NCI-H2029 treated with DMSO at 0.1 percent for 48 hours (cell line): ENCODE results near the gene RERE.
"Not testable (repeated sequence)": the region's sequence is repeated elsewhere in the genome, so short reads cannot be mapped to it uniquely, and the experiment has no call there.

ENCODE experiments used
- DNase-seq: peaks from one replicate; lab custom pipeline; 2025; lab: John Stamatoyannopoulos, UW

The RERE gene

DNA sequence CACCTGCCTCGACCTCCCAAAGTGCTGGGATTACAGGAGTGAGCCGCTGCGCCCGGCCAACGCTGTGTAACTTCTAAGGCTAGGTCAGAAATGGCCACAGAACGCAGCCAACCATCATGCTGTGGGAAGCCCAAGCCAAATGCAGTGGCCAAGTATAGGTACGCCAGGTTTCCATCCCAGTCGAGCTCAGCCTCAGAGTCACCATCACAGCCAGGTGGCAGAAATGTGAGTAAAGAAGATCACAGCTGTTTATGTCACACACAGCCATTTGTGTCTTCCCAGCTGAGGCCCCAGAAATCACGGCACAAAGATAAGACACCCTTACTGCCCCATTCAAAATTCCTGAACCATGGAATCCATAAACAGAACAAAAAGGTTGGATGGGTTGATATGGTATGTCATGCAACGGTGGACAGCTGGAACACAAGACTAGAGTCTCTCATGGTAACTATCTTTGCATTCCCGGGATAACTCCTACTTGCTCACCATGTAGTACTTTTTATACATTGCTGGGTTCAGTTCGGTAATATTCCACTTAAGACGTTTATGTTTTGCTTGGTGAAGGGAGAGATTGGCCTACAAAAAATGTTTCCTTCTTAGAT lies 415.2 kb downstream of the RERE start:
- DNase-seq: no peak

DNA sequence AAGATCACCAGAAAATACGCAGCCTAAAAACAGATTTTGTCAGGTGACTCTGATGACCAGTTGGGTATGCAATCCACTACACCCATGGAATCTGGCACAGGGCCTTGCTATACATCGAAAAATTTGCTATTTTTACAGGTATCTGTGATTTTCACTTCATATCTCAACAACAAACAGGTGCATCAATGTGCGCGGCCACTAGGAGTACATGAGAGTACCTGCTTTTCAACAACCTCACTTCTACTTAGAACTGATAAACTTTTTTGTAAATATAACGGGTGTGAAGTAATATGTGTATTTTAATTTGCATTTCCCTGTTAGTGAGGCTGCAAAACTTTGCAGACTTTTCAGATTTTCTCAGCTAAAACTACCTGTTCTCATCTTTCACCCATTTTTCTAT lies 418.8 kb downstream of the RERE start:
- DNase-seq: no peak

DNA sequence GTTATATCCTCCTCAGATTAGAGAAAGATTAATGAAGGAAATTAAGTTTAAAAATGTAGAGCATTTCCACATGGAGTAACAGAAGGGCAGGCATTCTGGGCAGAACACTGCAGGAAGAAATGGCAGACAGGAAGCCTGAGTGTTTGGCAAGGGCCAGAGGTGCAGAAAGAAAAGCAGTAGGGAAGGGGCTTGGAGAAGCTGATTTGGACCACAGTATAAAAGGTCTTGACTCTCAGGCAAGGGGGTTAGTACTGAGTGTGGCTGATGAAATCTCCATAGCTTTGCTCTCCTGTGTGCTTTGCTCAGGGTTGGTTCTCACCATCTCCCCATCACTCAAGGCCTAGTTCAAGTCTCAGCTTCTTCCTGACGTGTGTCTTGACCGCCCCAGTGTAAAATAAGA lies 419.4 kb downstream of the RERE start:
- no peak for DNase-seq

DNA sequence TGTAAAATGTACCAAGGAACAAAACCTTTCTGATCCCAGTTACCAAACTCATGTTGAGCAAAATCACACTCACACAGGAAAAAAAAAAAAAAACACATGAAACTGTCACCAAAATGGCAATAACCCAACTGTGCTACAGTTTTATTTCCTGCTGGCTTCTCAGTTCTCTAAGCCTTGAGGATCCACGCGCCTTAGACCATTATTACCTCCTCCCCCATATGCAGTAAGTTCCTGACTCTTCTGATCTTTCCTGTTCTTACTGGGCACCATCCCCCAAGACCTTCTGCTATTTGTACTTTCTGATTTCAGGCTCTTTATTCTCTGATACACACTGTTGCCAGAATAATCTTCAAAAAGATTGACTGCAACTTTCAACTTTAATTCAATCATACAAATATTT lies 419.9 kb downstream of the RERE start:
- DNase-seq: no peak

DNA sequence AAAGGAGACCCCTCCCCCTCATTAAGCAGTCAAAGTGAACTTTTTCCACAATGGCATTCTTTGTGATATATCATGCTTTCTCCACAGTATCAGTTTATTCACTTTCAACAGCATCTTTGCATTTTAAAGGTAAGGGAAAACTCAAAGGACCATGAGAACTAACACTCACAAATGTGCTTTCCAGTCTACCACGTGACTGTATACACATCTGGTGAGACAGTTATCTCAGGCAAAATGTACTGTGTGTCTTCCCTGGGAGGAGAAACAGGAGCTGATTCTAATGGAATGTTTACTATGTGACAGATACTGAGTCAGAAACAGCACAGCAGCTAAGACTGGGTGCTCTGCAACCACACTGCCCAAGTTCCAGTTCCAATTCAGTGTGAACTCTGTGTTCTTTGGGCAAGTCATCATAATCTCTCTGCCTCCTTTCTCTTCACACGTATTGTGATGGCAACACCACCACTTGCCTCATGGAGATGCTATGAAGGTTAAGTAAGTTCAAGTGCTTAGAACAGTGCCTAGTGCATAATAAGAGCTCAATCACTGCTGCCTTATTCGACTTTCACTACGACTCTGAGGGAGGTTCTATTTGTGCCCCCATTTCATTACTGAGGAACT lies 420.5 kb downstream of the RERE start:
- DNase-seq: no peak

DNA sequence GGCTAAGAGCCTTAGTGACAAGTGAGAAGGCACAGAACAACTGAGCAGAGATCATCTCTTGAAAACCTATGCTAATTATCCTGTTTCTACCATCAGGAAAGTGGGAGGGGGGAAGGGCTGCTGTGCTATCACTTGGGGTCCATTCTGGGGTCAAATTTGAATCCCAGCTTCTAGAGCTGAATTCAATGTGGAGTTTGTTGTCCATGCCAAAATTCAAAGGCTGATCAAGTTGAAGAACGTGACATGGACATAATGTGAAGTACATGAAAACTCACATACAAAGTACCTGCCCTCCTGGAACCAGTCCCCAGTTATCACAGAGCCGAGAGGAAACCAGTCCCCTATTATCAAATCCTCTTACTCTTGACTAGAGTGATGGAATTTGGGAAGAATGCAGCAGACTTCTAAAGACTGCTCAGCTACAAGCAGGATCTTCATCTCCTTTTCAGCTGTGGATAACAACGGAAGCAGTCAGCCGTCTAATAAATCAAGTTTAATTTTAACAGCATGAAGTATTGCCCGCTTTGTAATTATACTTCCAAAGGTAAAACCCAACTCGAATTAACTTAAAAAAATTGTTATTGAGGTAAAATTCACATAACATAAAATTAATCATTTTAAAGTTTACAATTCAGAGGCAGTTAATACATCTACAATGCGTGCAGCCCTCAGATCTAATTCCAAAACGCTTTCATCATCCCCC lies 421.2 kb downstream of the RERE start:
- no peak for DNase-seq

DNA sequence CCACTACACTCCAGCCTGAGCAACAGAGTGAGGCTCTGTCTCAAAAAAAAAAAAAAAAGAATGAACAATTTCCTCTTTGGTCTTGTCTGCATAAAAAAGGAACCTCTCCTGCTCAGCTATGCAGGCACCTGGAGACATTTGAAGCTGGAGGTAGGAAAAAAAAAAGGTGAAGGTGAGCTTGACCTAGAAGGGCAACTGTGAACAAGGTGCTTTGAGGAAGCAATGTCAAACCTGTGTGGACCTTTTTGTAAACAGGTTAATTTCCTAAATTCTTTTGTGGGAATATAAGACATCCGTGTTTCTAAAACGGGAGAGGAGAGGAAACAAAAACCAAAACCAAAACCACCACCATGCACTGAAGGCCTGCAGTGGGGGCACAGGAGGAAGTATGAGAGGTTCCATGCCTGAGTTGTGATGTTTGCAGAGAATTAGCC lies 422.0 kb downstream of the RERE start:
- no peak for DNase-seq

DNA sequence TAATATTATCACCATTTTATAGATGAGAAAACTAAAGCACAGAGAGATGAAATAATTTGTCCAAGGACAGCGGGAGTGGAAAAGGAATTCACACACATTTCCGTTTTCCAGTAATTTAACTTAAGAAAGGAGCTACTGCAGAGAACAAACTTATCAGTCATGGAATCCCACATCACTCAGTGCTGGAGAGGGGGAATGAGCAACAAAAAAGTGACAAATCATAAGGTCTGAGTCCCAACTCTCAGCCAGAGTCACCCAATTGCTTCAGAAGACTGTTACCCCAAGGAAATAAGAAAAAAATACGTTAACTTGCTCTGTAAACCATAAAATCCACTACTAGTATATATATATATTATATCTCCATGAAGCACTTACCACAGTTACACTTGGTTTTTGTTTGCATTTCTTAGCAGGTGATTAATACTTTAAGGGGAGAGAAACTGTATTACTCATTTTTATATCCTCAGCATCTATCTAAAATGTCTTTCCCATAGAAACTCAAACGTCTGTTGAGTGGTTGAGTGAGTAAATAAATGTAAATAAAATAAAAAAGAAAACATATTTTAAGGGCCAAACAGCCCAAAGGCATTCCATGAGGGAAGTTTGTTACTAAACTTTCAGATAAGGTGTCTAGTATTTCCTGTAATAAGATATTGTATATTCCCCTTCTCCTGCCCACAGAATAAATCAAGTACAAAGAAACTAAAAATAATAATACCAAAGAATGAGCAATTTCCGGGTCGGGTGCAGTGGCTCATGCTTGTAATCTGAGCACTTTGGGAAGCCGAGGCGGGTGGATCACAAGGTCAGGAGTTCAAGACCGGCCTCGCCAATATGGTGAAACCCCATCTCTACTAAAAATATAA lies 422.8 kb downstream of the RERE start:
- no peak for DNase-seq

DNA sequence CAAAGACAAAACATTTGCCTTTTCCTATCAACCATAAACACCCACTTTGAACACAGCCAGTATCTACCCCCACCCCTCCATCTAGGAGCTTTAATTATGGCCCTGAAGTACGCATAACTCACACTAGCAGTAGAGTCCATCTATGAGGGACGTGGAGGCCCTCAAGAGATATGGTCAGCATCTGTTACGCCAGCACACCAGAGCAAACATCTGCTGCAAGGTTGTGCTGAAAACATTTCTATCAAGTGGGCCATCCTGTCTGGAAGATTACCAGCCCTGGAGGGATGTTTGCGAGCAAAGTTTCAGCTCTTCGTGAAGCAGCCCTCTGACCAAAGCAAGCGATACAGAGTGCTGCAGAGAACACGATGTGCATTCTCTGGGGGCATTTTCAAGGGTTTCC lies 424.9 kb downstream of the RERE start:
- no peak for DNase-seq

DNA sequence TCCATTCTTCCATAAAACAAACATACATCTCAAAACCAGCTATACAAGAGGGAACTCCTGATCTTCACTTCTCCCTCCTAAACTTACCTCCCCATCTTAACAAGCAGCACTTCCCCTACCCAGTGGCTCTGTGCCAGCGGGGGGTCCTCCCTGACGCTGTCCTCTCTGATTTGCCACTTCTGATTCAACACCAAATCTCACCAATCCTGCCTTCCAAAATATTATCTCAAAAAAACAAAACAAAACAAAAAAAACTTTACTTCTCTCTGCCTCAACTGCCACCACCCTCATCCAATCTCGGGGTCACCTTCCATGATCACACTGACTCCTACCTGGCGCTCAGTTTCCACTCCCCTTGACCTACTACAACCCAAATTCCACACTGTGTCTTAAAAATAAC lies 426.7 kb downstream of the RERE start:
- no peak for DNase-seq

DNA sequence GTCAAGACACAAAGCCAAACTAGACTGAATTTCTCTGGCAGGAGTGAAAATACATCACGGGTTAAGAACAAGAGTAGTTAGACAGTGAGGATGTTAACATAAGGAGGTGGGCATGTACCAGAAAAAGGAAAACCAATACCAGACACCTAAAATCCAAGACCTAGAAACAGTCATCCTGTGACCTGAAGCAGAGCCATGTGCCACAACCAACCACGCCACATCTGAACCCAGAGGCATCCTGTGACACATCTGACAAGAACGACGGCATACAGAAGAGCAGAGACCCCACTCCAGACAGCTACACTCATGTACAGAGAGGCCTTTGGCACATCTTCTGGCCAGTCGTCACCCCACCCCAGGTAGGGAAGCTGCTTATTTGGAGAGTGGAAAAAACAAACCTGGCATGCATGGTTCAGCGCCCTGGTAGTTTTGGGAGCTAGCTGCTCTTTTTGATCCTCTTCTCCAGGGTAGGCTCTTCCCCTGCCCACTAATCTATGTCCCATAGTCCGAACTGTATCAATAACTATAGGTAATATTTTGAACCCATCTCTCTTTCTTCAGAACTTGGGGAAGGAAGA lies 427.4 kb downstream of the RERE start:
- DNase-seq: no peak

DNA sequence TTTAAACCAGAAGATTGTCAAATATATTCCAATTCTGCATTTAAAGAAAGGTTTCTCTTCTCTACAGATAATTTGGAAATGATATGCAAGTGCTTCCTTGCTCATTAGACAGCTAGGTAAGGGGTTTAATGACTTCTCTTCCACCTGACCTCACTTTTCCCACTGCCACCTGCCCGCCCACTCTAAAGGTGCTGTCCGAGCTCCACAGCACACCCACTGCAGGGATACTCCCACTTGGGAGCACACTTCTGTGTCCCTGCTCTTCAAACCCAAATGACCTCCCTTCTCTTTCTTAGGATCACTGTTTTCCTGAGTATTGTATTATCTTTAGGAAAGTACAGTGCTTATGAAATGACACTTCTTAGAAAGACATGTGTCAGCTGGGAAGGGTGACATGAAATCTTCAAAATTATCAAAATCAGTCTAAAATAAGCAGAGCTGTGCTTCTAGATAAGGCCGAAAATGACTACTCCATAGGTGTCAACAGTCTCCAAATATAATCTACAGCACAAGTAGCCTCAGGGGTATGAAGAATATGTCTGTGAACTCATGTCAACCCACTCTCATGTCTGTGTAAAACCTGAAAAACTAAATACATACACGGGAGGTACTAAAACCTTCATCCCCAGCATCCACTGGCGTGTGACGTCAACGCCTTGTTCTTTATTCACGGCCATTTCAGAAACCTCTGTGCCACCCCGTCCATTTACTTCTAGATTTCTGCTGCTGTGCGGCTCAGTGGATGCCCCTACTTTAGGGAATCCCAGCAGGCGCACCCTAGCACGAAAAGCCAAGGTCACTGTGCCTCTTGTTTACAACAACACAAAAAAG lies 428.5 kb downstream of the RERE start:
- DNase-seq: no peak

DNA sequence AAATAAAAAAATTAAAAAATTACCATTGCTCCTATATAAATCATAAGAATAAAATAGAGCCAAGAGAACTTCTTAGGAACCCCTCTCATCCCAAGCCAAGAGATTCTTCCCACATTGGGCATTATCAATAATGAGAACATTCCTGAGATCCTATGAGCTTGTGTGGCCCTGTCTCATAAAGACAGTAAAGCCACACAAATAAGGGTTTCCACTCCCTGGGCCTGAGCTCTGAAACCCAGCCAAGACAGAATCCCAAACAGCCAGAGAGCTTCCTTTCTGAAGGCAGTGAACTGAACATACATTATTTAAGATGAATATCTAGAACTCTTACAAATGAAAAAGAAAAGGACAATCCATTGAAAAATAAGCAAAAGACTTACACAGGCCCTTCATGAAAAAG lies 431.2 kb downstream of the RERE start:
- DNase-seq: no peak

DNA sequence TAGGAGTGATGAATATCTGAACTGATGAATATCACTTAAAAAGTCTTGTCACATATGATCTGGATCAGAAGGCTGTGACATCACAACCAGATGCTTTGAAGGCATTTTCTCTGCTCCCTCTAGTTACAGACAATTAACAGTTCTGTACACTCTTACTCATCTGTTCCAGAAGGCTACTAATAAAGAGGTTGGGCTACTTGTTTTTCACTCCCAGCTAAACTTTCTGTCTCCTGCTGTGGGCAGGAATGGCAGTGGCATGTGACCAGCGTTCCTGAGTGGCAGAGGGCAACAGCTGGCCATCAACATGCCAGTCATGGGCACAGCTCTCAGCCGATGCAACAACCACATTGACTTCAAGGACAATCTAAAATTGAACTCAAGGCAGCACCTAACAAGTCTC lies 432.9 kb downstream of the RERE start:
- DNase-seq: no peak

DNA sequence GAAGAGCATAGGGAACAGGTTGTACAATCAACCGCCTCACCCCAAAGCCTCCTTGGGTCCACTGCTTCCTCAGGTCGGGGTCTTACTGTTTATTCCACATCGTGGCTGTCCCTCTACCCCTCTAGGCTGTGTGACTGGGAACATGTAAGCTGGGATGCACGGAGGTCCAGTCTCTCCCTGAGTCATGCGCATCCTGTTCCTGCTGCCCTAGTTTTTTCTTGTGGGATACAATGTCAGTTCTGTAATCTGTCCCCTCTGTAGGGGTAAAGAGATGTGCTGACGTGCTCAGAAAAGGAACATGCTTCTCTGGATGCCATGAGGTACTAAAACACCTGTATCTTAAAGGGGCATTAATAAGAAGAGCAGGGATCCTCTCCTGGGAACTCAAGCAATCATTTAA lies 433.4 kb downstream of the RERE start:
- no peak for DNase-seq

DNA sequence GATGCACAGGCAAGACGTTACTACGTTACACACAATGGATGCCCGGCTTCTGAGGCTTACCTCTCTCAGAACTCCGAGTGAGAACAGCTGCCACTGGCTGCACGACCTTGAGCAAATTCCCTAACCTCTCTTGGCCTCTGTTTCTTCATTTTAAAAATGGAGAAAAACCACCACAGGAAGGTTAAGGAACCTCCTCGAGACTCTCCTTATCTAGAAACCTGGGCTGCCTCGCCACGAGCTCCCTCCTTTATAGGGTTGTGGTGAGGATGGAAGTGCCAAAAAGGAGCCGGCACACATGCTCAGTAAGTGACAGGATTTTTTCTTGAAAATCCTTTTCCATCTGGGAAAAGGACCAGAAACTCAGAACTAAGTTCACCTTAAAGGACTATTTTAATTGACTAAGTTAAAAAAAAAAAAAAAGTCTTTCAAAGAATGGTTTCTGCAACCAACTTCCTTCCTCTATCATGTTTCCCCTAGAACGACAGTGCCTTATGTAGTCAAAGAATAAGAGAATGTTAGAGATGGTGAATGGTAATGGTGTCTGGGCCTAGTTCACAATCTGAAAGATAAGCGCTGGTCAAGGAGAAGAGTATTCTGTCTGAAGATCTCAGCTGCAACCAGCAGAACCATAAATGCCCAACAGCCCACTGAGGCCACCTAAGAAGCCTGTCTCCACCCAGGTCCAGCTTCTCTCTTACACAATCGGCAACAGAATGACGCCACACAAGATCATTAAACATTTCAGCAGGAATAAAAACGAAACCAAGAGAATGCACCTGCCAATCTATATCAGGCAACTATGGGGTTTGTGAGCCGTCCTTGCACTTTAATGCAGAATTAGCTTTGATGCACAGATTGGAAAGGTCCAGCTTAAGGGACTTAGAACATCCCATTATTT lies 434.6 kb downstream of the RERE start:
- no peak for DNase-seq

DNA sequence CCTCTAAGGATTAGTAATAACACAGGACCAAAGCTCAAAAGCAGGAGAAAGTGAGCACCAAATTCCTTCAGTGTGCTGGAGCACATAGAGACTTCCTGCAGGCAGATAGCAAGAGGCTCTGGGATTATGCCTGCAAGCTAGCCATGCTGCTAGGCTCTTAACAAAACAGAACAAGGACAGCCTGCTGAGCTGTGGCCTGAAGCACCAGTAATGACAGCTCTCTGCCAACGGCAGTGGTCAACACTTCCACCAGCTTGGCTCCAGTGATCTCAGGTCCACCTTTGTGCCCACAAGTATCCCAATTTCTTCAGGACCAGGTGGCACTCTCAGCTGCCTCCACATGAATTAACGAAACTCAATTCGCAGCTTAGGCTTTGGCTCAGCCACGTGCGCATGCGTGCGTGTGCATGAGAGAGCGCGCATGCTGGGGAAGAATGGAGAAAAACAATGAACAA lies 435.4 kb downstream of the RERE start:
- DNase-seq: no peak

DNA sequence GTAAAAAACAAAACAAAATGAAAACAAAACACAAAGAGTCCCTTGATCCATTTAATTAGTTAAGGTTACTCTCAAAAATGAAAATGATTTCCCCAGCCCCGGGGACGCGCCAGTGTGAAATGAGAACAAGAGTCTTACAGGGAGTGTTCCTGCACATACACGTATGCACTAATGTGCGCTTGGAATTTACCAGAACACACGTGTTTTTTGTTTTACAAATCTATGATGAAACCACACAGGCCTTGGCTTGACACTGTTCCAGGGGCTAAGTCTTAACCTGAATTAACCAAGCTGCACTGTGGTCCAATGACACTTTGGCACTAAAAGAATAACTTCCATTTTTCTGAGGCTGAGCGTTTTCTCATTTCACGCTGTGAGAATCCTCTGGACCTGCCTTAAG lies 435.8 kb downstream of the RERE start:
- no peak for DNase-seq

DNA sequence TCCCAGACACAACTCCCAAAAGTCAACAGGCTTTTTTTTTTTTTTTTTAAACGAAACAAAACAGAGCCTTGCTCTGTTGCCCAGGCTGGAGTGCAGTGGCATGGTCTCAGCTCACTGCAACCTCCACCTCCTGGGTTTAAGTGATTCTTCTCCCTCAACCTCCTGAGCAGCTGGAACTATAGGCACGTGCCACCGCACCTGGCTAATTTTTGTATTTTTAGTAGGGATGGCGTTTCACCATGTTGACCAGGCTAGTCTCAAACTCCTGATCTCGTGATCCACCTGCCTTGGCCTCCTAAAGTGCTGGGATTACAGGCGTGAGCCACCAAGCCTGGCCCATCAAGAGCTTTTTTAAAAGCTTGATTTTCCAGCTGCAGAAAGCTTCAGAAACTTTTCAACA lies 437.1 kb downstream of the RERE start:
- DNase-seq: not testable (repeated sequence)

DNA sequence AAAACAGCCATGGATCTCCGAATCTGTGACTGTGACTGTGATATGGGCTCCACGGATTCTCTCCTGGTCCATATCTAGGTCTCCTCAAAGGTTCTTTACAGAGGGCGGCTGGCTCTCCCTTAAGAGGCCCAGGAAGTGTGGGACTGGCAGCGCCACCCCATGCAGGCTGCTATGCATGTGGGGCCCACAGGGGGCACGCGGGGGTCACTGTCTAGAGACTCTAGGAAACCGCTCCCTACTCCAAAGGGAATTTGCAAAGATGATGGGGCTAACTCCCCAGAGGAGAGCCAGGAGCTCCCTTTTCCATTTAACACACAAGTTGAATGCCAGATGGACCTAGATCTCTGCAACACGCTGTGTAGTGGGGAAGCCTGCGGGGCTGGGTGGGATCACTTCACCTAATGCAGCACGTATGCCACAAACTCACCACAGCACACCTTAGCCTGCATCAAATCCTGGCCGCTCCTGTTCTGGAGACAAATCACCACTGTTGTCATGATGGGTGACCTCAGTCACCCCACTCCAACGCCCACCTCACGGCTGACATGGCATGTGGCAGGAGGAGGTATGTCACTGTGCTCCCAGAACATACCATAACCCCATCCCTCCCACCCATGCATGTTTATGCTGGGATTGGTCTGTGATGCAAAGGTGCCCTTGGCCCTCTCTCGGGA lies 437.8 kb downstream of the RERE start:
- no peak for DNase-seq
